Activated naive CD4-positive, alpha-beta T cell treated with anti-CD3 and anti-CD28 coated beads, Interleukin-2, amount 50 U/mL, for 24 hours (primary cell): ENCODE data around the gene KCNMA1.

ENCODE experiments used
- H3K27ac Mint-ChIP-seq: one replicate; pipeline ENCODE4 v1.8.0; 2021; ENCODE audit warnings: mild to moderate bottlenecking, mixed read lengths
- H3K27me3 Mint-ChIP-seq: one replicate; pipeline ENCODE4 v1.8.0; 2021; ENCODE audit warnings: mixed read lengths
- H3K36me3 Mint-ChIP-seq: one replicate; pipeline ENCODE4 v1.8.0; 2021; ENCODE audit warnings: mixed read lengths
- H3K4me1 Mint-ChIP-seq: one replicate; pipeline ENCODE4 v1.8.0; 2021; ENCODE audit warnings: mixed read lengths
- H3K4me3 Mint-ChIP-seq: one replicate; pipeline ENCODE4 v1.8.0; 2021; ENCODE audit warnings: mild to moderate bottlenecking, mixed read lengths
- H3K9me3 Mint-ChIP-seq: one replicate; pipeline ENCODE4 v1.8.0; 2021; ENCODE audit warnings: mixed read lengths

Gene KCNMA1

DNA sequence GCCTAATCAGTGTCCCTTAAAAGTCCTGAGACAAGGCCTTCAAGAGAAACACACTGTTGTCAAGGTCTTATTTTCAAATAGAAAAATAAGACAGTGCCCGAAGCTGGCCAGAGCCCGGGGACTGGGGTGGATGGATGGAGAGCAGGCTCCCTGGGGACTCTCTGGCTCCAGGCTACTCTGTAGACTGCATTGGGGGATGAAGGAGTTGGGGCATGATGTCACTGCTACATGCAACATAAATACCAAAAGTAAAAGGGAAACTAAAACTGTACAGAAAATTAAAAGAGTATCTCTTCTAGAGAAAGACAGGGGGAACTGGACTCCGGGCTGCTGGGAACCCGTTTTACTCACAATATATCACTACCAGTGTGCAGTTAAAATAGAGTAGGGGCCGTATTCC is 629.8 kb downstream of the KCNMA1 start:
- Mint-ChIP-seq H3K27ac (no peak overlapping the region), H3K27me3 (peaks cover 2% of the 10 kb centered on the region), H3K4me3 (no peak overlapping the region), H3K4me1 (no peaks in the 10 kb centered on the region), H3K9me3 (no peaks in the 10 kb centered on the region), H3K36me3 (no peaks in the 10 kb centered on the region)

DNA sequence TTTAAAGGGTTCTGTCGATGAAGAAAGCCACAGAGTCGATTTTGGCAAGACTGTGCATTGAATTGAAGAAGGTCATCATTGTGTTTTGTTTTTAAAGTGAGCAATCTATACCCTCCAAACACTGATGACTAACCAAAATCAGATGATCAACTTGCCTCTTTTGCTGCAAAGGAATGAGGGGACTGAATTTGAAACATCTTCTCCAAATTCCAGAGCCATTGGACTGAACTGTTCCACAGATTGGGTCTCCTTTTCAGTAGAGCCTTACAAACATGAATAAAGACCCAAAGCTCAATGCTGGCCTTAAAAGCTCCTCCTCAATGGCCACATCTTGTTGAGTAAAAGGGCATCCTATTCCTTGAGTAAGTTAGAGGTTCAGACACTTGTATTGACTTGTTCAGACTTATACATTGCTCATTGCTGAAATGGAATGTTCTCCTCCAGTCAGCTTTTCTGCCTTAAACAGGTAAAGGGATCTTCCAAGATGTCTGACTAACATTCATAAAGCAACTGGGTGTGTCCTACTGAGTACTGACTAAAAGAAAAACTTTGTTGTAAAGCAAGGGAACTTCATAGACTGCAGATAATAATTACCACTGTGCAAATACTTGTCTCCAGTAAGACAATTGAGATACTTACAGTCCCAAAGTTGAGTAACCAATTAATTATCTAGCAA is 630.6 kb downstream of the KCNMA1 start:
- H3K27ac Mint-ChIP-seq, result no peak overlapping the region
- no peaks in the 10 kb centered on the region for H3K9me3 Mint-ChIP-seq
- H3K4me1 Mint-ChIP-seq, result no peaks in the 10 kb centered on the region
- H3K4me3 Mint-ChIP-seq, result no peak overlapping the region
- H3K27me3 Mint-ChIP-seq, result peaks cover 2% of the 10 kb centered on the region
- no peaks in the 10 kb centered on the region for H3K36me3 Mint-ChIP-seq

DNA sequence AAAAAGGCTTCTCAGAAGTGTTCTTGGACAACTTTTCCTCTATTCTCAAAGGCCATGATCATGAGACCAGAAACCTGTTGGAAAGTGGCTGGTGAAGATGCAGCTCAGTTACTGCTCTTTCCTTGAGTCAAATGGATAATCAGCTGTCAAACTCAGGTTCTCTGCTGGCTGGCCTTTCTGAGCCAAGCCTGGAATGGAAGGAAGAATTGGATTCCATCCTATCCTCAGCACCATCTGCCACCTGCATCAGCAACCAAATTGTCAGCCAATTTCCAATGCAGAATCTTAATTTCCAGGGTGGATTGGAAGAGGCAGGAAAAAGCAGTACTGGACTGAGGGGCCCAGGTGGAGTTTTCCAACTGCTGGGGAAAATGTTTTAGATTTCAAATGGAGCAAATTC is 631.7 kb downstream of the KCNMA1 start:
- Mint-ChIP-seq H3K4me1 (no peaks in the 10 kb centered on the region), H3K27ac (no peak overlapping the region), H3K9me3 (no peaks in the 10 kb centered on the region), H3K4me3 (no peak overlapping the region), H3K27me3 (no peaks in the 10 kb centered on the region), H3K36me3 (no peaks in the 10 kb centered on the region)

DNA sequence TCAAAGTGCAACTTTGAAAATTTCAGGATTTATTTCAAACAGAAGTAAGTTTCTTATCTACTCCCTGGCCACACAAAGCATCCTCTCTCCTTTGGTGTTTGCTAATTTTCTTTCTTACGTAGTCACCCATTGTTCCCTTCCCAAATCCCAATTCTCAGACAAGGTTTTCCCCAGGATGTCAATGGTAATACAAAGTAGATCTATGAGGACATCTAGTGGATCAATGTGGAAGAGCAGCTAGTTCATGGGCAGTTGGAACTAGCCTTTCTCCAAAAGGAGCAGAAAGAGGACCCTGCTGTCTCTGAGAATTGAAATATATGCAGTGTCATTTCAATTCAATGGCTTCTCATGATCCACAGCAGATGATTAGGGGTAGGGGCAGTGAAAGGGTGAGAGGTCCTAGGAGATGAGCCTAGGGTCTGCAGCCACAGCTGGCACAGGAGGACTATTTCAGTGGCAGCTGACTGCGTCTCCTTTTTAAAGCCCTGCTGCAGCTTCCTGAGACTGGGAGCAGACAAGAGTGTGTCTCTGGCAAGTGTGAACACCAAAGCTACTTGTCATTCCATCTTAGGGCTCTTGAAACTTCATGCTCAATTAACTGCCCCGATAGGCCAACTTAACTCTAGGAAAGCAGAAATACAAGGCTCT is 632.6 kb downstream of the KCNMA1 start:
- Mint-ChIP-seq H3K27me3 (no peaks in the 10 kb centered on the region), H3K27ac (no peak overlapping the region), H3K4me3 (no peak overlapping the region), H3K36me3 (no peaks in the 10 kb centered on the region), H3K9me3 (no peaks in the 10 kb centered on the region), H3K4me1 (no peaks in the 10 kb centered on the region)

DNA sequence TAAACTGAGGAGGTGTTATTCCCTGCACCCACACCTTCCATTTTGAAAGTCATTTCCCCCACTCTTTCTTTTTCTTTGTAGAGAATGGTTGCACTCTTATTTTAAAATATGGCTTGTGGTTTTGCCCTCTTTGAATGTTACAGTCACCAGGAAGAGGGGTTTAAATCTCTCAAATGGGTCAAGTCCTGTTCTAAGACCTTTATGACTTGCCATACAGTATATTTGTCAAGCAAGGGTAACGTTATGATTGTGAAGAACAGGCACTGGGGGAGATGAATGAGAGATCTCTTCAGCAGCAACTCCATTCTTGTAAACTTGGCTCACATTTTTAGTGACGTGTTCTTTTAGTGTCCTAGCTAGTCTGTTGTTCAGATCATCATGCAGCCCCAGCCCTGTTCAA is 634.7 kb downstream of the KCNMA1 start:
- no peaks in the 10 kb centered on the region for H3K4me1 Mint-ChIP-seq

DNA sequence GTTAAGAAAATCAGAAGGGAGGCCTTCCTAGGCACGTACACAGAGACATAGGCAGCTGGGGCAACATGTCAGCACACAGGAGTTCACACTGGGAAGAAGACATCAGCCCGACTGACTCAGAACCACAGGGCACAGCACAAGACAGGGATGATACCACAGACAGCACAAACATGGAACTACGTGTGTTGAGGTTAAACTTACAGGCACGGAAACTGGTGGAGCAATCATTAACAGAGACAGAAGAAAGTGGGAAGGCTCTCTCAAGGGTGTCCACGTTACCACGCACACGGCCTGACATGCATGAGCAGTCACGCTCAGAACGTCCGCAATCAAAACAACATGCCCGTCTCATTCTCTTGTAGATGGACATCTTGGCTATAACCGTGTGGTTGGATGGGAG is 636.4 kb downstream of the KCNMA1 start:
- H3K4me1 Mint-ChIP-seq, result no peaks in the 10 kb centered on the region
- H3K36me3 Mint-ChIP-seq, result no peaks in the 10 kb centered on the region
- no peaks in the 10 kb centered on the region for H3K9me3 Mint-ChIP-seq
- no peak overlapping the region for H3K4me3 Mint-ChIP-seq
- no peaks in the 10 kb centered on the region for H3K27me3 Mint-ChIP-seq
- no peak overlapping the region for H3K27ac Mint-ChIP-seq

More for the DNA sequence above, 634.7 kb downstream of the KCNMA1 start:
- Mint-ChIP-seq H3K9me3 (no peaks in the 10 kb centered on the region), H3K36me3 (no peaks in the 10 kb centered on the region), H3K27me3 (no peaks in the 10 kb centered on the region), H3K4me3 (no peak overlapping the region), H3K27ac (no peak overlapping the region)

DNA sequence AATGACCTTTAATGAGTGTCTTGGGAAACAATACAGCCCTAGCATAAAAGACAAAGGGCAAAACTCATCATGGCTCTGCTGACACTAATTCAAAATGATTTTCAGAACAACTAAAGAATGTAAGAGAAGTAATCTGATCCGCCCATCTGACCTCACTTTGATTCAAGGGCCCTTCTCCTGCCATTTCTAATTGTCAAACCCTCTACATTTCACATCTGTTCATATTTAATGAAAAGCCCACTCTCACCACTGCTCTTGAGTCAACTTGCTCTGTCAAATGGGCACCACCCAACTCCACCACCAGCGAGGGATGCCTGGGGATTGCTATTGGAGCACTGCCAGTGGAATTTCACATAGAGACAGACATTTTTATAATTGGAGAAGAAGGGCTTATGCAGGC is 639.2 kb downstream of the KCNMA1 start:
- H3K27ac Mint-ChIP-seq, result no peak overlapping the region
- H3K4me3 Mint-ChIP-seq, result no peak overlapping the region
- H3K27me3 Mint-ChIP-seq, result no peaks in the 10 kb centered on the region
- H3K9me3 Mint-ChIP-seq, result no peaks in the 10 kb centered on the region
- no peaks in the 10 kb centered on the region for H3K4me1 Mint-ChIP-seq
- H3K36me3 Mint-ChIP-seq, result no peaks in the 10 kb centered on the region

DNA sequence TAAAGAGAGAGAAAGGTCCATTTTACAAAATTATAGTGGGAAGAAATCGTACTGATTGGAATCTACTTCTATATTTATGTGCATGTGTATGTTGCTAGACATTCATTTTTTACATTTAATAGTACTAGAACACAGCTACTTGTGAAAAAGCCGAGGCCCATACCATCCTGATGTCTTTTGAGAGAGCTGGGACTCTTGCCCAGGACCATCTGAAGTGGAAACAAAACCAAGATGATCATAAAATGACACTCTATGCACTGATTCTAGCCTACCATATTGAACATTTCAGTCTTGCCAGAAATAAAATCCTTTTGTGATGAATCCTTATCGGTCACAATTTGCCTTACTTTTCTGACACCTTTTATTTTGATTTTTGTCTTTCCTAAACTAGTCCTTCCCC is 640.0 kb downstream of the KCNMA1 start:
- no peaks in the 10 kb centered on the region for H3K27me3 Mint-ChIP-seq
- H3K36me3 Mint-ChIP-seq, result no peaks in the 10 kb centered on the region
- no peaks in the 10 kb centered on the region for H3K4me1 Mint-ChIP-seq
- H3K9me3 Mint-ChIP-seq, result no peaks in the 10 kb centered on the region
- H3K27ac Mint-ChIP-seq, result no peak overlapping the region
- no peak overlapping the region for H3K4me3 Mint-ChIP-seq

DNA sequence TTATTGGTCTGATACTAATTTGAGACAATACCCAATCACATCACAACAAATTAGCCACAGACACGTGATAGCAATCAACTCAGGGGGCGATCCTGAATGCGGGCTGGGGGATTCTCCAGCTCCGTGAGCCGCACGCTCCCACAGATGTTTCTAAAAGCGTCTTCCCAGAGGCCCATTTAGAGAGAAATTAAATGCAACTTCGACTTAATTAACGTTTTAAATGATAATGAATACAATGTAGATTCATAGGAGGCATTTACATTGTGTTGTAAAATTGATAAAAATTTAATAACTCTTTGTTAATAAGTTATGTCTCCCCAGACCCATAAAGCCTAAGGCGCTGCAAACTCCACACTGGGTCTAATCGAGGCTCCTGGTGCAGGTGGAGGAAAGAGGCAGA is 642.6 kb downstream of the KCNMA1 start:
- Mint-ChIP-seq H3K4me1 (no peaks in the 10 kb centered on the region), H3K4me3 (no peak overlapping the region), H3K27me3 (no peaks in the 10 kb centered on the region), H3K36me3 (no peaks in the 10 kb centered on the region), H3K9me3 (no peaks in the 10 kb centered on the region), H3K27ac (no peak overlapping the region)

DNA sequence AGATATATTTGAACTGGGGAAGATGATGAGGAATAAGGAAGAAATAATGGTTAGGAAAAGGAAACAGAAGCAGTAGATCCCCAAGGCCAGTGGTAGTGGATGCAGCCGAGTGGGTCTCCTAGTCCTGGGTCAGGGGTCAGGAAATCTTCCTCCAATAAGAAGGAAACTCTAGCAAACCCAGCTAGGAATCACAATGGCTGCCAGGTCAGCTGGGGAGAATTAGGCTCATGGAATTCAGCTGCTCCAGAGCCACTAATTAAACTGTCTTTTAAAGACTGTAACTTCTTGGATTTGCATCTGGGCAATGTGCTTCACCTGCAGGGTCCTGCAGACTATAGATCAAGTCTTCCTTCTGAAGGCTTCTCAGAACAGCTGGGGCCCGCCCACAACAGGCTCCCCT is 644.4 kb downstream of the KCNMA1 start:
- no peak overlapping the region for H3K4me3 Mint-ChIP-seq
- H3K9me3 Mint-ChIP-seq, result no peaks in the 10 kb centered on the region
- no peaks in the 10 kb centered on the region for H3K27me3 Mint-ChIP-seq
- no peaks in the 10 kb centered on the region for H3K4me1 Mint-ChIP-seq
- H3K27ac Mint-ChIP-seq, result no peak overlapping the region
- H3K36me3 Mint-ChIP-seq, result no peaks in the 10 kb centered on the region

DNA sequence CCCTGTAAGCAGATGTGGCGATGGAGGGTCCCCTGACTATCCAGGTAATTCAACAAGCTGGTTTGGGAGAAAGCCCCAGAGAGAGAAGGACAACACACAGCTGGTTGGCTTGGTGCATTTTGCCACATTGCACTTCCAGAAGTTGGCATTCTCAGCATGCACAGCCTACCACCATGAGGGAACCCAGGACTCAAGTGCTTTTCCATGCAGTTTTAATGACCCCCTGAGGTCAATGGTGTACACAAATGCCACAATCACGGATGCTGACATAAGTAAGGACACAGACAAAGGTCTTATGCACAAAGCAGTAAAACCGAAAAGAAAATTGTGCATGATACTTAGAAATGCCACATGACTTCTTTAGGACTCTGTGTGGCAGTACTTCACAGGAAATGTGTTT is 645.1 kb downstream of the KCNMA1 start:
- Mint-ChIP-seq H3K36me3 (no peaks in the 10 kb centered on the region), H3K4me3 (no peak overlapping the region), H3K27me3 (no peaks in the 10 kb centered on the region), H3K4me1 (no peaks in the 10 kb centered on the region), H3K27ac (no peak overlapping the region), H3K9me3 (no peaks in the 10 kb centered on the region)

DNA sequence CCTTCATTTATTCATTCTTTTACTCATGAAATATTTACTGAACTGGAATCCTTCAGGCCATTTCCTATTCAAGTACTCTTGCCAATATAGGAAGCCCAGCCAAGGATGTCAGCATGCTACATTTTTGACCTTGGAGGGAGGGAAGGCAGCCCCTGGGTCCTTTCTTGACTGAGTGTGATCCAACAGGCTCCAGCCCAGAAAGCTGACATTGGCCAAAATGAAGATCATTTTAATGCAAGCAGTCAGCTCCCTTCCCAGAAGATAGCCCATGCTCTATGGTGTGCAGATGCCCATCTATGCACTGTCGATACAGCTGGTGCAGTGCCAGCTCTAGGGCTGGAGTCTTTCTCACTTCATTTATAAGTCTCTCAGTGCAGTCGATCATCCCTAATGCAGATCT is 646.0 kb downstream of the KCNMA1 start:
- H3K27me3 Mint-ChIP-seq, result no peaks in the 10 kb centered on the region
- H3K36me3 Mint-ChIP-seq, result no peaks in the 10 kb centered on the region
- no peaks in the 10 kb centered on the region for H3K4me1 Mint-ChIP-seq
- no peak overlapping the region for H3K27ac Mint-ChIP-seq
- H3K4me3 Mint-ChIP-seq, result no peak overlapping the region
- H3K9me3 Mint-ChIP-seq, result no peaks in the 10 kb centered on the region

DNA sequence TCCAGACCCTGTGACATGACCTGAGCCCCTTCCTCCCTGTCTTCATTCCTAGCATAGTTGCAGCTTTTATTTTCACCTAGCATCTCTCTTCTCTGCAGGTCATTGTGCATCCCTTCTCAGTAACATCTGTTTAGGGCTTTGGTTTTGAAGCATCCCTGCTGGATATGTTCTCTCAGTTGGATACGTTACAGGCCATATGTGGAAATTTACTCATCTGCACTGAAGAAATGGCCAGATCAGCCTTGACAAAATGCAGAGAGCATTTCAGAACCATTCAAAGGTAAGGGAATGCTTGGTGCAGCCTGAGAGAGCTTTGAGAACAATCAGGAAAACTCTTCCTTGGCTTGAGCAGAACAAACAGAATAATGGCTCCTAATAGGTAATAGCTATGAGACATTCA is 647.0 kb downstream of the KCNMA1 start:
- Mint-ChIP-seq H3K4me1 (no peaks in the 10 kb centered on the region), H3K36me3 (no peaks in the 10 kb centered on the region), H3K4me3 (no peak overlapping the region)

DNA sequence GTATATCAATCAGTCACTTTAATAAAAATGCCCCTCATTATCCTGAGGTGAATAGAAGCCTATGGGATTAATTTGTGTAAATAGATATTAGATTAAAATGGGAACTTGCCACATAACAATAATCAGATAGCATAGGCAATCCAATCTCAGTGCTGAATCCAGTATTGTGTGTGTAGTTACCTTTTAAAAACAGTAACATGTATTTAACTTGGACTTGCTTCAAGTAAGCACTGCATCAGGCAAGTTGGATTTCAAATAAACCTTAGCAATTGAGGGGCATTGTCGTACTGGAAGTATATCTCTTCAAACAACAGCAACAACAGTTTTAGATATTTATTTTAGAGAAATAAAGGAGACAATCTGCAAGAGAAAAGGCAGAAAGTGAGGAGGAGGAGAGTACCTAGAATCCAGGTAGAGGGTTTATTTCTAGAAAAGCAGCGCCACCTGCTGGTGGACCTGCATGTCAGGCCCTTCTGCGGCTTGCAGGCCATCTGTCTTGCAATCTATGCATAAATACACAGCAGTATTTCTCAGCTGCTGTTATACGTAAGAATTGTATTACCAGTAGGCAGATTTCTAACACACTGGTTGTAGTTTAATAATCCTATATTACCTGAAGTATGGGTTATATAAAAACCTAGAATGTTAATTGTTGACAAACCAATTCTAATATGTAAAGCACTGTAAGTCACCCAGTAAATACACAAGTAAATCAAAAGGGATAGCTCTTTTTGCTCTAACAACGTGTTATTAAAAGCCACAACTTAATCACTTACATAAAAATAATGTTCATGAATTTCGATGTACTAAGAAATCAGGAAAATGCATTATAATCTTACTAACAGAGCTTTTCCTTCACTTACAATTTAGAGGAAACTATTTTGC is 652.8 kb downstream of the KCNMA1 start:
- Mint-ChIP-seq H3K36me3 (no peaks in the 10 kb centered on the region), H3K4me3 (no peak overlapping the region), H3K27ac (no peak overlapping the region), H3K9me3 (no peaks in the 10 kb centered on the region), H3K27me3 (no peaks in the 10 kb centered on the region), H3K4me1 (no peaks in the 10 kb centered on the region)

More for the DNA sequence above, 647.0 kb downstream of the KCNMA1 start:
- no peaks in the 10 kb centered on the region for H3K9me3 Mint-ChIP-seq
- H3K27ac Mint-ChIP-seq, result no peak overlapping the region
- no peaks in the 10 kb centered on the region for H3K27me3 Mint-ChIP-seq

DNA sequence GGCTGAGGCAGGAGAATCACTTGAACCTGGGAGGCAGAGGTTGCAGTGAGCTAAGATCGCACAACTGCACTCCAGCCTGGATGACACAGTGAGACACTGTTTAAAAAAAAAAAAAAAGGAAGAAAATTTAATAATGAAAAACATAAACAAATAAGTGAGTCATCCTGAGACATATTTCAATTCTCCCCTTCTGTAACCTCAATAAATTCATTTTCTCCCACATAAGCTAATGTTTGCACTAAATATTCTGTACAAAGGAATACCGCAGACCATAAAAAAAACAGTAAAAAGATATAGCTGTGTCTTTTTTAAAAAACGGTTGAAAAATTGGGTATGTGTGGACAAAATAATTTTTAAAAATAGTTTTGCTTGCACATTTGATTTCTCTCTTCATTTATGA is 654.0 kb downstream of the KCNMA1 start:
- Mint-ChIP-seq H3K4me3 (no peak overlapping the region), H3K27me3 (no peaks in the 10 kb centered on the region), H3K4me1 (no peaks in the 10 kb centered on the region), H3K36me3 (no peaks in the 10 kb centered on the region), H3K9me3 (no peaks in the 10 kb centered on the region), H3K27ac (no peak overlapping the region)

DNA sequence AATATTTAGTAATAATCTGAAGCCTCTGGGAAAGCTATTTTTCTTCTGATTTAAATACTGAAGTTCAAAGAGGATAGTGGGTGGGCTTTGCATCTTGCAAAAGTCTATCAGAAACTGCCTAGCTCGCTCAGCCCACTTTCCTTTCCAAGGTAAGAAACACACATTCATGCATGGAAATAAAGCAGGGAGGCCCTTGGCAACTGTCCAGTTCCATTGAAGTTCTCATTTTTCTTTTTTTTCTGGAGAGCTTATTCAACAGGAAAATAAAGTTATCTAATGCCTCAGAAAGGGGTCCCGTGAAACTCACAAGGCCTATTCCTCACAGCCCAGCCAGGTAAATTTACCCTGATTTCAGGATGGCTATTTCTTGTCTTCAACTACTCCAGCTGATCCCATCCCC is 654.9 kb downstream of the KCNMA1 start:
- Mint-ChIP-seq H3K27me3 (no peaks in the 10 kb centered on the region), H3K9me3 (no peaks in the 10 kb centered on the region), H3K4me3 (no peak overlapping the region), H3K4me1 (no peaks in the 10 kb centered on the region), H3K36me3 (no peaks in the 10 kb centered on the region), H3K27ac (no peak overlapping the region)
